ENCODE results near the gene ALG12.
"Not testable (repeated sequence)": the region's sequence is repeated elsewhere in the genome, so short reads cannot be mapped to it uniquely, and the experiment has no call there.

The ALG12 gene

DNA sequence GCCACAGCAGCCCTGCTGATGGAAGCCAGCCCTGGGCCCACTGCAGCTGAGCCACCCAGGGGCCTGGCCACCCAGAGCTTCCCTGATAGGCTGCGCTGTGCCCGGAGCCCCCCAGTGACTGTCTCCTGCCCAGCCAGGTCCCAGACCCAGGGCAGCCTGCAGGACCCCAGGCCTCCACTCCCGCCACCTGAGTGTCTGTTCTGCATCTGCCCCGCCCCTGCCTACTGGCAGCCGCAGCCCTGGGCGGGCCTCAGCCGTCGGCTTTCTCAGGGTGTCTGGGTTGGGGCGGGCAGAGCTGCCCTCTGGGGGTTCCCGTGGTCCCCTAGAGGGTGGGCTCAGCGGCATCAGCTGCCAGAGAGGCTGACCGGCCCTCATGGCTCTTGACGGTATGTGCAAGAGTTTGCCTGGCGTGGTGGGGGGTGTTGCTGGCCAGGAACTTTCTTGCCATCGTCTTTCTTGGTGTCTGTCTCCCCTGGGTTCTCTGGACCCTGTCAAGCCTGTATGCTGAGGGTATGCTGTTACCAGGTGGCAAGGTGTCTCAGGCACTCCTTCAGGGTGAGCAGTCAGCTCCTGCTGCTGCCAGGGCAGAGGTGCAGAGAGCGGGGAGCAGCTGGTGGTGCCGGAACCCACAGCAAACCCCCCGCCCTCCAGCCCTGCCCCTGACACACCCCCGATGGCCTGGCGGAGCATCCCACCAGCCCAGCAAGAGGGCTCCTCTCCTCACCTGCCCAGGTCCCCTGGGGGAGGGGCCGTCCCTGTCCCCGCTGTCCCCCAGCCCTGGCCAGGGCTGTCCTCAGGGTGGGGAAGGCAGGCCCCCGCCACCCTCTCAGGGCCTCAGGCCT, 30.1 kb upstream of the ALG12 start:
- TF ChIP-seq, protein P1, sequence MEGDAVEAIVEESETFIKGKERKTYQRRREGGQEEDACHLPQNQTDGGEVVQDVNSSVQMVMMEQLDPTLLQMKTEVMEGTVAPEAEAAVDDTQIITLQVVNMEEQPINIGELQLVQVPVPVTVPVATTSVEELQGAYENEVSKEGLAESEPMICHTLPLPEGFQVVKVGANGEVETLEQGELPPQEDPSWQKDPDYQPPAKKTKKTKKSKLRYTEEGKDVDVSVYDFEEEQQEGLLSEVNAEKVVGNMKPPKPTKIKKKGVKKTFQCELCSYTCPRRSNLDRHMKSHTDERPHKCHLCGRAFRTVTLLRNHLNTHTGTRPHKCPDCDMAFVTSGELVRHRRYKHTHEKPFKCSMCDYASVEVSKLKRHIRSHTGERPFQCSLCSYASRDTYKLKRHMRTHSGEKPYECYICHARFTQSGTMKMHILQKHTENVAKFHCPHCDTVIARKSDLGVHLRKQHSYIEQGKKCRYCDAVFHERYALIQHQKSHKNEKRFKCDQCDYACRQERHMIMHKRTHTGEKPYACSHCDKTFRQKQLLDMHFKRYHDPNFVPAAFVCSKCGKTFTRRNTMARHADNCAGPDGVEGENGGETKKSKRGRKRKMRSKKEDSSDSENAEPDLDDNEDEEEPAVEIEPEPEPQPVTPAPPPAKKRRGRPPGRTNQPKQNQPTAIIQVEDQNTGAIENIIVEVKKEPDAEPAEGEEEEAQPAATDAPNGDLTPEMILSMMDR (IDR thresholded peaks at IDR 0.05; ENCODE audit: insufficient read depth, low read depth, low read length, missing control alignments): no peak
- DNase-seq (ENCODE audit: low read depth): no peak
- H3K4me3 ChIP-seq (ENCODE audit: low read length): peak overlapping the region; percentile 8

DNA sequence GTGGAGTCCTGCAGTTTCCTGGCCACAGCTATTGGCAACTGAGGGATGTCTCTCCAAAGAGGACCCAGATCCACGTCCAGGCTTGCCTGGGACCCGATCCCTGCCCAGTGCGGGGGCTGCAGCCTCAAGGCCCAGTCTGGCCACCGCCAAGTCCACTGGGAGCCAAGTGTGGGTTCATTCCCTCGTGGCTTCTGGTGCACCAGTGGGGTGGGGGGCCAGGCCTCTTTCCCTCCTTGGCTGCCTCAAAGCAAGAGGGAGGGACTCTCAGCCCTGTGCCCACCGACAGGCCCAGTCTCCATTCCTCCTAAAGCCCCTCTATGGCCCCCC, 29.0 kb upstream of the ALG12 start:
- H3K4me3 ChIP-seq (ENCODE audit: low read length): no peak overlapping the region
- TF ChIP-seq, protein P1 (IDR thresholded peaks at IDR 0.05; ENCODE audit: insufficient read depth, low read depth, low read length, missing control alignments): no peak
- no peak for DNase-seq (ENCODE audit: low read depth)

DNA sequence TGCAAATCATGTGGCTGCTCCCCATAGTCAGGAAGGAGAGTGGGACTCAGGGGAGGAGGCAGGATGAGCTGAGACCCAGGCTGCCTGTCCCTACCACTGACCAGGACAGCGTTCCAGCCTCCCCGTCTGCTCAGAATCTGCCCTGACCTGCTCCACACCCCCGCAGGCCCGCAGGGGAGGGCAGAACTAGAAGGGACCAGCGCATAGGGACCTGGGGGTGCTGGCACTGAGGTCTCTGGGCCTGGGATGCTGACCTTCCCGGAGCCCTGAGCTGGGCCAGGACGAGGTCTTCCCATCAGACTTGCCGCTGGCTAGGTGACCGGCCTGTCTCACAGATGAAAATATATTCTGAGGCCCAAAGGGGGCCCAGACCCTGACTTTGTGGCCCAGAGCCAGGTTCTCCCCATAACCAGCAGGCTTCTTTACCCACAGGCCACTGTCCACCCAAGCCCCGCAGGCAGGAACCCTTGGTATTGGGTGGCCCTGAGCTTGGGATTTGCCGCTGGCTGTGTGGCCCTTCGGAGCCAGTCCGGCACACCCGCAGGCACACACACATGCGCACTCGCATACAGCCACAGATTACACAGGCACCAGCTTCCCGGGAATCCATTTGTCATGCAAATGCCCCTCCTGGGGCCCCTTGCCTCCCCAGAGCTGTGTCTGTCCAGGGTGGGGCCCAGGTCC, 28.5 kb upstream of the ALG12 start:
- DNase-seq (ENCODE audit: low read depth): peak; percentile 40
- no peak overlapping the region for H3K4me3 ChIP-seq (ENCODE audit: low read length)
- TF ChIP-seq, protein P1 (IDR thresholded peaks at IDR 0.05; ENCODE audit: insufficient read depth, low read depth, low read length, missing control alignments): no peak

DNA sequence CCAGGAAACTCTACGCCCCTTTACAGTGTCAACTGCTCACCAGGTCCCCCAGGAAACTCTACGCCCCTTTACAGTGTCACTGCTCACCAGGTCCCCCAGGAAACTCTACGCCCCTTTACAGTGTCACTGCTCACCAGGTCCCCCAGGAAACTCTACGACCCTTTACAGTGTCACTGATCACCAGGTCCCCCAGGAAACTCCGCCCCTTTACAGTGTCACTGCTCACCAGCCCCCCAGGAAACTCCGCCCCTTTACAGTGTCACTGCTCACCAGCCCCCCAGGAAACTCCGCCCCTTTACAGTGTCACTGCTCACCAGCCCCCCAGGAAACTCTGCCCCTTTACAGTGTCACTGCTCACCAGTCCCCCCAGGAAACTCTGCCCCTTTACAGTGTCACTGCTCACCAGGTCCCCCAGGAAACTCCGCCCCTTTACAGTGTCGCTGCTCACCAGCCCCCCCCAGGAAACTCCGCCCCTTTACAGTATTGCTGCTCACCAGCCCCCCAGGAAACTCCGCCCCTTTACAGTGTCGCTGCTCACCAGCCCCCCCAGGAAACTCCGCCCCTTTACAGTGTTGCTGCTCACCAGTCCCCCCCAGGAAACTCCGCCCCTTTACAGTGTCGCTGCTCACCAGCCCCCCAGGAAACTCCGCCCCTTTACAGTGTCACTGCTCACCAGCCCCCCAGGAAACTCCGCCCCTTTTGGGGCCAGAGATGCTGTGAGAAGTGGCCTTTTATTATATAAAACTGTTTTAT, 27.0 kb upstream of the ALG12 start:
- not testable (repeated sequence) for H3K4me3 ChIP-seq (ENCODE audit: low read length); DNase-seq (ENCODE audit: low read depth)

DNA sequence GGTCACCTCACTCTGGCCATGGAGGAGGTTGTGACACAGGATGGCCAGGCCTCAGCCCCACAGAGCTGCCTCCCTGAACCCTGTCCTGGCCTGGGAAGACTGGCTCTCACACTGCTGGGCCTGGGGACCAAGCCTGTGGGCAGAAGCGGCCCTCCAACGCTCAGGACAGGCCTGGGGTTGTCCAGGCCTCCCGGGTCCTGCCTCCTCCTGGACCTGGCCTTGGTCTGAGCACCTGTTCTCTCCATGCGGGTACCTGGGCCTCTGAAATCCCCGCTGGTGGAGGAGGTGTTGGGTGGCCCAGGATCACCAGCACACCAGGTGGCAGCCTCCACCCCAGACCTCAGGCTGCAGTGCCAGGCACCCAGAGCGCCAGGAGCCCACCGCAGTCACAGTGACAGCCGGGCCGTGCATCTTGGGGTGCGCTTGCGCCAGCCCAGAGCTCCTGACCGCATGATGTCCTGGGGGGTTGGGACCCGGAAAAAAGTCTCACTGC, 26.2 kb upstream of the ALG12 start:
- DNase-seq (ENCODE audit: low read depth): no peak
- TF ChIP-seq, protein P1 (IDR thresholded peaks at IDR 0.05; ENCODE audit: insufficient read depth, low read depth, low read length, missing control alignments): no peak
- H3K4me3 ChIP-seq (ENCODE audit: low read length): no peak overlapping the region

DNA sequence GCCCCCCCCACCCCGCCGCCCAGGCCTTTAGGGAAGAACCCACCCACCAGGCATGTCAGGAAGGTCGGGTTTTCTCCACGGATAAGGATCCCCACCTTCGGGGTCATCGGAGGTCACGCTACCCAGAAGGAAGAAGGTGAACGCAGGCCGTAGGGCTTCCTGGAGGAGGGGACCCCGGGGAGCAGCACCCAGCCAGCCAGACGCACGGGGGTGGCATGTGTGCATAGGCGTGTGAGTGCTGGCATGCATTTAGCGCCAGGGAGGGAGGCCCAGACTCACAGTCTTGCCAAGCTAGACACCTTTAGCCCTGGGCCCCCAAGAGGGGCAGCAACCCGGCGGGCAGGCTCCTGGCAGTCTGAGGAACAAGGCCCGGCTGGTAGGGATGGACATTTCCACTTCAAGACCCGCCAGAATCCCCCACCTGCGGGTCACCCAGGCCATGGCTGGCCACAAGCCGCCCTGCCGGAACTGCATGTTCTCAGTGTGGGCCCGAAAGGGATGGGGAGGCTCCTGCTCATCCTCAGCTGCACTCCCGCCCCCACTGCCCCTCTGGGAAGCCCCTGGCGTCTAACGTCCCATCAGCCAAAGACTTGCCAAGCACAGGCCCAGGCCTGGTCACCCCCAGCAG, 25.6 kb upstream of the ALG12 start:
- no peak for DNase-seq (ENCODE audit: low read depth)
- H3K4me3 ChIP-seq (ENCODE audit: low read length): no peak overlapping the region
- TF ChIP-seq, protein P1 (IDR thresholded peaks at IDR 0.05; ENCODE audit: insufficient read depth, low read depth, low read length, missing control alignments): no peak

DNA sequence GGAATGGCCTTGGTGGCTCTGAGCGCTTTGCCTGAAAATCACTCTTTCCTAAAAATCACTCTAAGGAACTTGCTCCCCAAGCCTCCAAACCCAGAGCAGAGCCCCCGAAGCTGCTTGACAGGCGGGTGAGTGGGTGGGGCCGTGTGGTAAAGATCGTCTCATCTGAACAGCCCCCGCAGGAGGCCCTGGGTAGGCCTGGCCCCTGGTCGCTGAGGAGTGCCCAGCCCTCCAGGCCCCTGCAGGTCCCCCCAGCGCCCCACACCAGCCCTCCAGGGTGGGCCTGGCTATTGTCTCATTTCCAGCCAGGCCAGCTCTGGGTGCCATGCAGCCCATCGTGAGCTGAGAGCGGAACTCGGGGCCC, 25.1 kb upstream of the ALG12 start:
- DNase-seq (ENCODE audit: low read depth): no peak
- TF ChIP-seq, protein P1 (IDR thresholded peaks at IDR 0.05; ENCODE audit: insufficient read depth, low read depth, low read length, missing control alignments): no peak
- no peak overlapping the region for H3K4me3 ChIP-seq (ENCODE audit: low read length)
